Measurements from ENCODE around the gene INTS15.

- no peak for TF ChIP-seq MAX (CRISPR knock-in tag; IDR thresholded peaks at IDR 0.05)
- TF ChIP-seq SMAD3 (CRISPR knock-in tag; conservative IDR thresholded peaks at IDR 0.05): no peak
- TF ChIP-seq TCF7 (IDR thresholded peaks at IDR 0.05; ENCODE audit: borderline replicate concordance): no peak
- no peak for TF ChIP-seq ARID4B (CRISPR knock-in tag; IDR thresholded peaks at IDR 0.05)
- no peak for TF ChIP-seq ELK3 (CRISPR knock-in tag; IDR thresholded peaks at IDR 0.05)
- TF ChIP-seq SMAD4 (CRISPR knock-in tag; conservative IDR thresholded peaks at IDR 0.05): no peak
- TF ChIP-seq ESRRB (CRISPR knock-in tag; IDR thresholded peaks at IDR 0.05; ENCODE audit: borderline replicate concordance): no peak
- no peak for TF ChIP-seq CTCF (IDR thresholded peaks at IDR 0.05 in 2 of 3, conservative IDR thresholded peaks at IDR 0.05 in 1 of 3; ENCODE audit: insufficient read depth in 2 of 3, low read depth in 1 of 3, low read length in 3 of 3)
- no peak for TF ChIP-seq GATA2 (CRISPR knock-in tag; IDR thresholded peaks at IDR 0.05)
- TF ChIP-seq POU5F1 (IDR thresholded peaks at IDR 0.05; ENCODE audit: borderline replicate concordance, low read depth, low read length, partially characterized antibody): no peak
- TF ChIP-seq ZHX1 (conservative IDR thresholded peaks at IDR 0.05; ENCODE audit: low read length): no peak
Observed at GRCh38 chr7:6647080-6647479, 57.3 kb downstream of the INTS15 start.

All from K562 (cell line).